ENCODE results near the gene RIMS1.

- TF ChIP-seq CTCF (IDR thresholded peaks at IDR 0.05 in 4 of 5, conservative IDR thresholded peaks at IDR 0.05 in 1 of 5) (no peak), POLR2A (IDR thresholded peaks at IDR 0.05) (no peak)
These were observed 352.6 kb downstream of the RIMS1 start for GRCh38 chr6:72238900-72239299.

Measured in gastrocnemius medialis (tissue), 4 donors.